ENCODE results near the gene PRKN.

PRKN gene

GRCh38 chr6:161459008-161459615 is 1268.5 kb downstream of the PRKN start:
- TF ChIP-seq CTCF (IDR thresholded peaks at IDR 0.05; ENCODE audit: low read depth, low read length, missing control alignments): no peak
- DNase-seq (ENCODE audit: low read depth): no peak
- no peak overlapping the region for H3K4me3 ChIP-seq (ENCODE audit: low read depth, low read length)

- H3K4me3 ChIP-seq (ENCODE audit: low read depth, low read length): no peak overlapping the region
- DNase-seq (ENCODE audit: low read depth): no peak
- TF ChIP-seq CTCF (IDR thresholded peaks at IDR 0.05; ENCODE audit: low read depth, low read length, missing control alignments): no peak
These were observed 1269.2 kb downstream of the PRKN start for GRCh38 chr6:161458201-161458951.

GRCh38 chr6:161455848-161456247 is 1271.7 kb downstream of the PRKN start:
- no peak for DNase-seq (ENCODE audit: low read depth)
- H3K4me3 ChIP-seq (ENCODE audit: low read depth, low read length): no peak overlapping the region
- TF ChIP-seq CTCF (IDR thresholded peaks at IDR 0.05; ENCODE audit: low read depth, low read length, missing control alignments): no peak

GRCh38 chr6:161453558-161453957 is 1274.0 kb downstream of the PRKN start:
- no peak overlapping the region for H3K4me3 ChIP-seq (ENCODE audit: low read depth, low read length)
- no peak for TF ChIP-seq CTCF (IDR thresholded peaks at IDR 0.05; ENCODE audit: low read depth, low read length, missing control alignments)
- no peak for DNase-seq (ENCODE audit: low read depth)

- TF ChIP-seq CTCF (IDR thresholded peaks at IDR 0.05; ENCODE audit: low read depth, low read length, missing control alignments): no peak
- DNase-seq (ENCODE audit: low read depth): no peak
- no peak overlapping the region for H3K4me3 ChIP-seq (ENCODE audit: low read depth, low read length)
These were observed 1275.3 kb downstream of the PRKN start for GRCh38 chr6:161452241-161452640.

- H3K4me3 ChIP-seq (ENCODE audit: low read depth, low read length): no peak overlapping the region
- no peak for DNase-seq (ENCODE audit: low read depth)
- no peak for TF ChIP-seq CTCF (IDR thresholded peaks at IDR 0.05; ENCODE audit: low read depth, low read length, missing control alignments)
These were observed 1278.0 kb downstream of the PRKN start for GRCh38 chr6:161449521-161449920.

GRCh38 chr6:161446949-161447348 is 1280.6 kb downstream of the PRKN start:
- no peak for DNase-seq (ENCODE audit: low read depth)
- H3K4me3 ChIP-seq (ENCODE audit: low read depth, low read length): no peak overlapping the region
- no peak for TF ChIP-seq CTCF (IDR thresholded peaks at IDR 0.05; ENCODE audit: low read depth, low read length, missing control alignments)

Measured in GM12864 (cell line).